Left hindlimb (tissue), 1 donor: ENCODE results near the gene NTSR1.

Experiments
- DNase-seq: peaks from one replicate; pipeline ENCODE4 v3.0.0-alpha.2; 2018

NTSR1 gene

GRCh38 chr20:62695448-62696414 lies 12.9 kb upstream of the NTSR1 start:
- DNase-seq: no peak

GRCh38 chr20:62696434-62696957 lies 12.1 kb upstream of the NTSR1 start:
- no peak for DNase-seq

DNA sequence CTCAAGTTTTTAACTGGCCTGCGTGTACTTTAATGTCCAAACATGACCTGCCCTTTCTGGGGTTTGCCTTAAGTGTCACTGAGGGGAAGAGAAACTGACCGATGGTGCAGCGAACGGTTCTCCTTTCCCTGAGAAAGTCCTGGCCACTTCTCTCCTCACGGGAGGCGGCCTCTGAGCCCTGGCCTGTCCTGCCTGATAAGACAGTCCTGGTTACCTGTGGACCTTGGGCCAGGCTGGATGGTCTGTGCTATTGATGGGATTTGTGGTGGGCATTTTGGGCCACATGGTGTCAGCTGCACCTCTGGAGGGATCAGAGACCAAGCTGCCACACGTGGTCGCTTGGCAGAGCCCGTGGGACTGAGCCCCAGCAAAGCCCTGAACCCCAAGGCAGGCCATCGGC lies 11.6 kb upstream of the NTSR1 start:
- no peak for DNase-seq

DNA sequence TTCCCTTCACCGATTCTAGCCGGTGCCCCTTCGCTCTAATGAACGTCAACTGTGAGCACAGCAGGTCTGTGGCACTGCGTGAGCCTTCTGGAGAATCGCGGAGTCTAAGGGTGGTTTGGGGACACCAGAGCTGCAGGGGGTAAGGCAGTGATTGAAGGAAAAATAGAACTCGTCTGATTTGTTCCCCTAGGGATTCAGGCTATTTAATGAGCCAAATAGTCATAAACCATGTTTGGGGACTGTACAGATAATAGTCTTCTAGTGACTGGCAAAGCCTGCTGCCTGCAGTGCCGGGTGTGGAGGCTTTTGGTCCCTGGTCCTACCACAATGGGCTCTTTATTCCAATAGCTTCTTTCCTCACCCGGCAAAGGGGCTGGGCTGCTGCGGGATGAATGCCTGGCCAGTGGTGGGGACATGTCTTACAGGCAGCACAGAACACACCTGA lies 11.1 kb upstream of the NTSR1 start:
- no peak for DNase-seq

DNA sequence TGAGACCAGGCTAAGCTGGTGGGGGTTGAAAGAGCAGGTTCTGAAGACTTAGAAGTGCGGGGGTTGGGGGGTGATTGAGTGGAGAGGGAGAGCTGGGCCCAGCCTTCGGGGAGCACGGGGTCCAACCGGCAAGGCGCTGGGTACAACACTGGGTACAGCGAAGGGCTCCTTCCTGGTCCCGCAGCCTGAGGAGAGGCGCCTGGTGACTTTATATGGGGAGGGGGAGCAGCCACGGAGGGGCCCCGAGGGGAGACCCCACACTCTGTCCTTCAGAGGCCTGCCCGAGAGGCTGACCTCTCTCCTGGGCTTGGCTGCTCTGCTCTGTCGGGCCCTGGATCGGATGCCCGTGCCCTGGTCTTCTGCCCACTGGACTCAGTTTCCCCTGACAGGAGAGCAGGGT lies 10.4 kb upstream of the NTSR1 start:
- DNase-seq: no peak

GRCh38 chr20:62699296-62699695 lies 9.3 kb upstream of the NTSR1 start:
- no peak for DNase-seq

DNA sequence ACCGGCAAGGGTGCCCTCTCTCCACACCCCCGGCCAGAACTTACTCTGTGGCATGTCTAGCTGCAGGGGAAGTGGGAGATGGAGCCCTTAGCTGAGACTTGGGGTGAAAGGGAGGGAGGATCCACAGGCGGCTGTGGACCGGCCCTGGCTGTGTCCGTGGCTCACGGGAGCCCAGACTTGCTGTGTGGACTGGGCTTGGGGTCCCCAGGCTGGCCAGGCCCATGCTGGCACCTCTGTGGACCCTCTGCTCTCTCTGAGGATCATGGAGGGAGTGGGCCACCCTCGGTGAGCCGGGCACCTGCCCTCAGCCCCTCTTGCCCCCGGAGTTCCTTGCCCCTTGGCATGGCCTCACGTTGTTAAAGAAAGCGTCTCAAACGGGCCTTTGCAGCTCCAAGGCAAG lies 8.9 kb upstream of the NTSR1 start:
- DNase-seq: no peak

DNA sequence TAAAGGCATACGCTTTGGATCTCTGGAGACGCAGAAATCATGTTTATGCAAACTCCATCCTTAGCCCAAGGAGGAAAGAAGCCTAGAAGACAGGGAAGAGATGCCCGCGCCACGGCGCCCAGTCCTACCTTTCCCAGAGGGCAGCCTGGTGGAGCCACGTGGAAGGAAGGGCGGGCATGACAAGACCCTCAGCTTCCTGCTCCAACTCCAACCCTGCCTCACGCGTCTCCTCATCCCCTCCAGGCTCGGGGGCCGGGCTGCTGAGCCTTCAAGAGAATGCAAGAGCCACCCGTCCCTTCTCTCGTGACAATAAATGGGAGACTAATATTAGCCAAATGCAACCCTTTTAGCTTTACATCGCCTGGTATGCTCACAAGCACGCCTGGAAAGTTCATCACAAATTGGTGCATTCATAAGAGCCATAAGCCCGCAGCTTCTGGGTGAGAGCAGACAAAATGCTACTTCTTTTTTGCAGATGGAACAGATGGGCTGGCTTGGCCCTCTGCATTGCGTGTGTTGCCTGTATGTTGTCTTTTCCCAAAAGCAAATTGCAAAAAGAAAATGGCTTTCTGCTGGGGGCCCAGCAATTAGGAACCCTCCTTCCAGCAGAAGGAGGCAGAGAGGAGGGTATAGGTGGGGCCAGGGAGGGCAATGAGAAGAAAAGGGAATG lies 8.2 kb upstream of the NTSR1 start:
- DNase-seq: no peak

GRCh38 chr20:62701161-62702012 lies 7.2 kb upstream of the NTSR1 start:
- no peak for DNase-seq

DNA sequence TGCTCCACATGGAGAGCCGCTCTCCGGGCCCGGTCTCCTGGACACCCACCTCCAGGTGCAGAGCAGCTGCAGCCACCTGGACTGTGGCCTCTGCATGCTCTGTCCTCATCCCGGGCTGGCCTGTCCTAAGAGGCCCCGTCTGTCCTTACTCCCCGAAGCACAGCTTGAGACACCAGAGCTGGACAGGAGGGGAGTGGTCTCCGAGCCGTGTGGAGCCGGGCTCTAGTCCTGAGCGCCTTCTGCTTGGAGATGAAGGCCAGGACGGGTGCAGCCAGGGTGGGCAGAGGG lies 6.7 kb upstream of the NTSR1 start:
- DNase-seq: no peak

DNA sequence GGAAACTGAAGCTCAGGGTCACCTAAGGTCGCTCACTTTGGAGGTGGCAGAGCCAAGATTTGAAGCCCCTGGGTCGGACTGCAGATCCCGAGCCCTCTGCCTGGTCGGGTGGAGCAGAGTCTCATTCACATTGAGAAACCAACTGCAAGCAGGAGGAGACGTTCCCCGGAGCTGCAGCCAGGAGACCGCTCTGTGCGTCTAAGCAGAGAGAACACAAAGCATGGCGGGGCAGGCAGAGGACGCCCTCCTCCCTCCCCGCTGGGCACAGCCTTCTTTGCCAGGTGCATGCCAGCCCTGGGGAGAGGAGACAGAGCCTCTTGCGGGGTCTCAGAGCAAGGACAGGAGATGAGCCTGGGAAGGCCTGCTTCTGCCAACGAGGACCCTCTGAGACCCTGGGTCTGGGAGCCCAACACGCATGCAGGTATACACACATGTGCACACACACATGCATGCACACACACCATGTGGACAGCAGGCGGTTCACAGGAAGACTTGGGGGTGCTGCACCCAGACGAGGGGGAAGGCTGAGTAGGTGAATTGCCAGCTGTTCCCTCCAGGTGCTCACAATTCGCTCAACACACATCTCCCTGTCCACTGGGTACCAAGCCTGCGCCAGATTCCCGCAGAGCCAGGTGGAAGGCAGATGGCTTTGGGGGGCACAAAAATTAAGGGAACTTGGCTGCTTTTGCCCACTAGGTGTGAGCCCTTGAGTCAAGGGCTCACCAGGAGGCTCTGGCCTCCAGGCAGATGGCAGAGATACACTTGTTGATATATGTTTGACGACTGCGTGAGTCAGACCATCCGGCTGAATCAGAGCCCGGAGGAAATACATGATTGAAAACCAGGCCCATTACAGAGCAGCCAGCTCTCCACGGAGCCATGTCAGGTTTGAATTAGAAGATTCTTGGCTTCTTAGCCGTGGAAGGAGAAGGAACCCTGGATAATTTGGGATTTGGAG lies 5.5 kb upstream of the NTSR1 start:
- no peak for DNase-seq

- DNase-seq: no peak
Observed at GRCh38 chr20:62703853-62704228, 4.8 kb upstream of the NTSR1 start.

DNA sequence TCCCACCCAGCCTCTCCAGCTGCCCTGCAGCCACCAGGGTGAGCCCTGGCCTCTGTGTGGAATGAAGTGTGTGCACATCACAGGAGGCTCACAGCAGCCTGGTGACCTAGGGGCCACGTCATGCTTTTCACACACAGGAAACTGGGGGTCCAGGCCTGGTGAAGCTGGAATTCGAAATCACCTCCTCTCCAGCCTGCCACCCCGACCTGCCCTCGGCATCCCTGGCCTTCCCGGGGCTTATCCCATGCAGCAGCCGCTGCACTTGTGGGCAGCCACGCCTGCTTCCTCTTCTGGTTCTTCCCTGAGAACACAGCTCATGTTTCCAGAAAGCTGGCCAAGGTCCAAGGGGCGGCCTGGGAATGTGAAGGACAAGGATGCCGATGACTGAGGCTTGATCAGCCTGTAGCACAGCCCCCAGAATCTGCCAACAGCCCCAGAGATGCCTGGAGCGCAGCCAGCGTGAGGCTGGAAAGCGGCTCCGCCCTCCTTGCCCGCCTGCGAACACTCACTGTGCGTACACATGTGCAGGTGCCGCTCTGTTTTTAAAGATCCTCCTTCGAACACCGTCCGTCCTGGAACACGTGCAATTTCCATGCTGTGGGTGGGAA lies 4.2 kb upstream of the NTSR1 start:
- peak; percentile 92 for DNase-seq

- DNase-seq: no peak
Observed at GRCh38 chr20:62705627-62706026, 3.0 kb upstream of the NTSR1 start.

- no peak for DNase-seq
Observed at GRCh38 chr20:62706344-62706743, 2.3 kb upstream of the NTSR1 start.

DNA sequence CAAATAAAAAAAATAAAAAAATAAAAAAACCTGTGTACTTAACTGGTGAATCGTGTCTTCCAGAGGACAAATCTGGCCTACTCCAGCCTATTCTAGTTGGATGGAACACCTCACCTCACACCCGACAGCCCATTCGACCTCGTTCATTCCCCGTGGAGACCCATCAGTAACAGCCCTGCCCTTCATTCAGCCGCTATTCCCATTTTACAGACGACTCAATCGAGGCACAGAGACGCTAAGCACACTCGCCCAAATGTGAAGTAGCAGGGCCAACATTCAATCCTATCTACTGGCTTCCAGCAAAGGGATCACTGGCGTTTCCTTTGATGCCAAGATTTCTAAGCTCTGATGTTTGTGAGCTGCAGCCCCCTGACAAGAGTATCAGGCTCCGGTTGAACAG lies 1.8 kb upstream of the NTSR1 start:
- no peak for DNase-seq

DNA sequence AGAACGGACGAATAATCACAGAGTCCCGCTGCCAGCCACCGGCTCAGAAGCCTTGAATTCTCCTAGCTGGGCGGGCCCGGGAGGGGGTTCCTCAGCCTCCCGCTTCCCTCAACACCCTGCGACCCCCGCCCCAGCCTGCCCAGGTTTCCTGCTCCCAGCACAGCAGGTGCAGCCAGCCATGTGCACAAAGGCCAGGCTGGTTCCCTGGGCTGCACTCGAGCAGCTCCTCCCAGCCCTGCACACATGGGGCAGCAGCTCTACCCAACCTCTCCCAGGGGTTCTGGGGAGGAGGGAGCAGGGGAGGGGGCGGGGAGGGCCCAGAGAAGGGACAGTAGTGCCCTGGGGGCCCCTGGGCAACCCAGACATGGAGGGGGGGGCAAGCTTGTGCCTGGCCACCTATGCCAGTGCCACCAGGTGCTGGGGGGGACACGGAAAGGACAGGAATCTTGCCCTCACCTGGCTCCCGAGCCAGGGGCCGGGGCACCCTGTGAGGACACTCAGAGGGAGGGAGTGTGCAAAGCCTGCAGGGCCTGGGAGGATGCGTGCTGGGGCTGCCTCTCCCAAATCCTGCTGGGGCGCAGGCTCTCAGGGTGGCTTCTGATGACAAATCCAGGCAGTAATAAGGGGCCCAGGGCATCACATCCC lies 1.2 kb upstream of the NTSR1 start:
- no peak for DNase-seq

DNA sequence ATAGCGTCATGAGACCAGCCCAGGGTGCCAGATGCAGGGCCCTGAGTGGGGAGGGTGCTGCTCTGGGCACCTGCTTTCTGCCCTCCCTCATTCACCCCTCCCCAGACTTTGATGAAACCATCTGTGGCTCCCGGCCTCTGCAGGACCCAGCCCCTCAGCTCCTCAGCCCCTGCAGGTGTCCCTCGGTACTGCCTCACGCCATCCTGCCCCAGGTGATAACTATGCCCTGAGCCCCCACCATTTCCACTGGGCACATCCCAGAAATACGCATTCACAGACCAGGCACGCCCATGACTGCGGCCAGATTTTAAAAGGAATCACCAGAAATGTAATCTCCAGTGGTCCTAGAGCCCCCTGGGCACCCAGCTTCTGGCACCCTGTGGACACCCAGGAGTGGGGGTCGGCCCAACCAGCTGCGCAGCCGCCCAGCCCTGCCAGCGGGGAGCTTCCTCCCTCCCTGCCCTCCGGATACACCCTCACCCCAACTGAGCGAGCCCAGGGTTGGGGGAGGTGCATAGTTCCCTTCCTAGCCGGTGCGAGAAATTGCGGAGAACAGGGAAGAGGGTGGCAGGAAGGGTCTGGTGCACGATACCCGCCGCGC lies 615 bp upstream of the NTSR1 start:
- no peak for DNase-seq

DNA sequence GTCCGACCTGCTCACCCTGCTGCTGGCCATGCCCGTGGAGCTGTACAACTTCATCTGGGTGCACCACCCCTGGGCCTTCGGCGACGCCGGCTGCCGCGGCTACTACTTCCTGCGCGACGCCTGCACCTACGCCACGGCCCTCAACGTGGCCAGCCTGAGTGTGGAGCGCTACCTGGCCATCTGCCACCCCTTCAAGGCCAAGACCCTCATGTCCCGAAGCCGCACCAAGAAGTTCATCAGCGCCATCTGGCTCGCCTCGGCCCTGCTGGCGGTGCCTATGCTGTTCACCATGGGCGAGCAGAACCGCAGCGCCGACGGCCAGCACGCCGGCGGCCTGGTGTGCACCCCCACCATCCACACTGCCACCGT lies 885 bp downstream of the NTSR1 start:
- no peak for DNase-seq

DNA sequence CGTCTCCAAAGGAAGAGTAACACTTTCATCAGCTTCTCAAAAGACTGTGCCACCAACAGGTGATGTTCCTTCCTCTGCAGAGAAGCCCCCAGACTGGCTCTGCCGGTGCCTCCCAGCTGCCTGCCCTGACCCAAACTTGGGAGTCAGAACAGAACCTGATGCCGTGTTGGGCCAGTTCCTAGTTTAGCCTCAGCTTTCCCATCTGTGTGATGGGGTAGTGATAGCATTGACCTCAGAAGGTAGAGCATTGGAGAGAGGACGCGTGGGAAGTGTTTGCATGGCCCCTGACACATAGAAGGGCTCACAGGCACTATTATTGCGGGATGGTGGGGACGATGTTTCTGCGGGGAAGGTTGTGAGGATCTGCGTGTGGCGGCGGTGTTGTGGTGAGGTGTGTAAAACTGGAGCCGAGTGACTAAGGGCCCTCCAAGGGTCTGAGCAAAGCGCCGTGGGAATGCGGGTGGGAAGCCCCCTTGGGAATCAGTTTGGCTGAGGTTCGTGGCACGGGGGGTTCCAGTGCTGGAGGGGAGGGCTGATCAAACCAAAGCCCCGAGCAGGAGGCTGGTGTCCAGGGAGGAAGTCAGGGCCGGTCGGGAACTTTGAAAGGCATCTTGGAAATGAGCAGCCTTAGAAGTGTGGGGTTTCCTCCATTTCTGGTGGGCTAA lies 1.7 kb downstream of the NTSR1 start:
- no peak for DNase-seq
